ENCODE results near the gene SSH2.

The SSH2 gene

DNA sequence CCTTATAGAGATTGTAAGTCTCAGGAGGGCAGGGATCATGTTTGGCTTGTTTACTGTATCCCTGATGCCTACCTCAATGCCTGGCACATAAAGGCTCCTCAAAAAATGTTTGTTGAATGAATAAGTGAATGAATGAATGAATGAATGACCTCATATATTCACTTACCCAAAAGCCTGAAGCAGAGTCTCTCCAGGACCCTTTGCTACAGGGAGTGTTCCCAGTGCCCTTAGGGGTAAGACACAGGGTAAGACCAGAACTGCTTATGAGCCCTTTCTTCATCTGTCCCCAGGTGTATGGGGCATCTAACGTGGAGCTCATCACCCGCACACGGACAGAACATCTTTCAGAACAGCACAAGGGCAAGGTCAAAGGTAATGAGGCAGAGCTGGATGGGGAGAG, 319.6 kb downstream of the SSH2 start:
- no peak overlapping the region for H3K4me3 ChIP-seq (ENCODE audit: low read depth, low read length)
- TF ChIP-seq CTCF (conservative IDR thresholded peaks at IDR 0.05; ENCODE audit: low read depth, low read length), result no peak
- no peak for DNase-seq (ENCODE audit: low read depth)

- no peak for TF ChIP-seq CTCF (conservative IDR thresholded peaks at IDR 0.05; ENCODE audit: low read depth, low read length)
- no peak overlapping the region for H3K4me3 ChIP-seq (ENCODE audit: low read depth, low read length)
- DNase-seq (ENCODE audit: low read depth), result no peak
These were observed 321.0 kb downstream of the SSH2 start for GRCh38 chr17:29608986-29609385.

DNA sequence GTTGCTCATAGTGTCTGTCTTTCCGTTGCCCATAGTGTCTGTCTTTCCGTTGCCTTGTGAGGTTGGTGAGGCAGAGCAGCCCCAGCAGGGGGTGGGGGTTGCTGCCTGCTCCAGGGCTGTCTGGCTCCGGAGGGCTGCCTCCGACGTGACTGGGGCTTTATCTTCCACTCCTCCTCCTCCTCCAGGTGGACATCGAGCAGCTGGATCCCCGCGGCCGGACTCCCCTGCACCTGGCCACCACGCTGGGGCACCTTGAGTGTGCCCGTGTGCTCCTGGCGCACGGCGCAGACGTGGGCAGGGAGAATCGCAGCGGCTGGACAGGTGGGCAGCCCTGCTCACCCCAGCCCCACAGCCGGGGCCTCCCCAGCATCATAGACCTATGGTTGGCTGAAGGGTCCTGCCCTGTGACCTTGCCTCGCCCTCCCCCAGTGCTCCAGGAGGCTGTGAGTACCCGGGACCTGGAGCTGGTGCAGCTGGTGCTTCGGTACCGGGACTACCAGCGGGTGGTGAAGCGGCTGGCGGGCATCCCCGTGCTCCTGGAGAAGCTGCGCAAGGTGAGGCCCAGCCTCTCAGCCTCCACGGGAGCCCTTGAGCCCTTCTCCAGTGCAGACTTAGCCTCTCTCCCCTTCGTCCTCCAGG, 322.4 kb downstream of the SSH2 start:
- H3K4me3 ChIP-seq (ENCODE audit: low read depth, low read length), result no peak overlapping the region
- no peak for DNase-seq (ENCODE audit: low read depth)
- no peak for TF ChIP-seq CTCF (conservative IDR thresholded peaks at IDR 0.05; ENCODE audit: low read depth, low read length)

DNA sequence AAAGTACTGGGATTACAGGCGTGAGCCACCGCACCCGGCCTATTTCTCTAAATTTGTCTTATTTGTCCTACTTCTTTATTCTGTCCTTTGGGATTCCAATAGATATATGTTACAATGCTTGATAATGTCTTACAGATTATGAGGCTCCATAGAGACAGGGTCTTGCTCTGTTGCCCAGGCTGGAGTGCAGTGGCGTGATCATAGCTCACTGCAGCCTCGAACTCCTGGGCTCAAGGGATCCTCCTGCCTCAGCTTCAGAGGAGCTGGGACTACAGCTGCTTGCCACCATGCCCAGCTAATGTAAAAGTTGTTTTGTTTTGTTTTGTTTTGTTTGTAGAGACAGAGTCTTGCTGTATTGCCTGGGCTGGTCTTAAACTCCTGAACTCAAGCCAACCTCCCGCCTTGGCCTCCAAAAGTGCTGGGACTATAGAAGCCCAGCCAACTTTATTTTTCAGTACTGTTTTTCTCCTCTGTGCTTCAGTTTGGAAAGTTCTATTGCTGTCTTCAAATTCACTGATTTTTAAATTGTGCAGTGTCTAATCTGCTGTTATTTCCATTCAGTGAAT, 326.8 kb downstream of the SSH2 start:
- no peak overlapping the region for H3K4me3 ChIP-seq (ENCODE audit: low read depth, low read length)
- no peak for DNase-seq (ENCODE audit: low read depth)
- no peak for TF ChIP-seq CTCF (conservative IDR thresholded peaks at IDR 0.05; ENCODE audit: low read depth, low read length)

DNA sequence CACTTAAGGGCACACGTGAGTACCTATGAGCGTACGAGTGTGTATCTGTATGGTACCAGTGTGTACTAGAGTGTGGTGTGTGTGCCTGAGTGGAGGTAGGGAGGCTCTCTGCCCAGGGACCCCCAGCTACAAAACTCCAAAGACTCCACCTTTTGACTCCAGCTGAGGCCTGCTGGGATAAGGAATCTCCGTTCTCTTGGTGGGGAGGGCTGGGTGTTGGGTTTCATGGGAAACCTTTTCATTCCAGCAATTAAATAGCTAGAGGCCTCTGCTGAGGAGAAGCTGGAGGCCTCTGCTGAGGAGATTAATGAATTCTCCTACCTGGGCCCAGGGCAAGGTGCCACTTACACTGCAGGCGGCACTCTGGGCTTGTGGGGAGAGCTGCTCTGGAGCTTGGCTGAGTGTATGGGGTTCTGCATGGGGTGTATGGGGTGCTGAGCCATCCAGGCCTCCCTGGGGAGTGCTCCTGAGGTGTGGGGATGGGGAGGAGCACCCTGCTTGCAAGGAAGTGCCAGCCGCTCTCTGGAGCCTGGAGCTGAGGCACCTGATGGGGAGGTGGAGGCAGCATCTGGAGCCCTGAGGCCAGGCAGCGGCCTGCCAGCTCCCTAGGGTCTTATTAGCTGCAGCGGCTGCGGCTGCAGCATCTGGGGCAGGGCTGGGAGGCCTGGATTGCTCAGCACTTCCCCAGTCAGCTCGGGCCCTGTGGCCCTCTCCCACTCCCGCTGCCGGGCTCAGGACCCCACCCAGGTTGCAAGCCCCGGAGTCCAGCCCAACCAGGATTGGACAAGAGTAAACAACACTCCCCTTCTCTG, 332.5 kb downstream of the SSH2 start:
- DNase-seq (ENCODE audit: low read depth), result no peak
- H3K4me3 ChIP-seq (ENCODE audit: low read depth, low read length), result no peak overlapping the region
- TF ChIP-seq CTCF (conservative IDR thresholded peaks at IDR 0.05; ENCODE audit: low read depth, low read length), result no peak

DNA sequence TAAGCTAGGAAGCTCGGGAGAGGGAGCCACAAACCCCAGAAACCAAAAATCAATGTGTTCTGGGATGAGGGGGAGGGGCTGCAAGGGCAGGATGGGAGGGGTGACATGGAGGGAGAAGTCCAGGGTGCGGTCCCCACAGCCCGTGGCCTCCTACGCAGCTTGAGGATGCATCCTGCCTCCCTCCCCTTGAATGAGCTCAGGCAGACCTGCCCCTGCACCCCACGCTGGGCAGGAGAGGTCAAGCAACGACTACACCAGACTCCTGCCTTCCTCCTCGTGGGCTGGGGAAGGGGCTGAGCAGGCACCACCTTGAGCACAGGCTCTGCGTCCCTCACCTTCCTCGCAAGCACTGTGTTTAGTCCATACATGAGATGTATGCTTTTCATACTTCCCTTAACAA, 333.2 kb downstream of the SSH2 start:
- no peak for DNase-seq (ENCODE audit: low read depth)
- TF ChIP-seq CTCF (conservative IDR thresholded peaks at IDR 0.05; ENCODE audit: low read depth, low read length), result no peak
- no peak overlapping the region for H3K4me3 ChIP-seq (ENCODE audit: low read depth, low read length)

All from choroid plexus epithelial cell (primary cell).